OCI-M1 (cell line): Measurements from ENCODE around the gene HAAO.

Experiments
- DNase-seq: peaks from one replicate; lab custom pipeline; 2025; lab: John Stamatoyannopoulos, UW

HAAO gene

DNA sequence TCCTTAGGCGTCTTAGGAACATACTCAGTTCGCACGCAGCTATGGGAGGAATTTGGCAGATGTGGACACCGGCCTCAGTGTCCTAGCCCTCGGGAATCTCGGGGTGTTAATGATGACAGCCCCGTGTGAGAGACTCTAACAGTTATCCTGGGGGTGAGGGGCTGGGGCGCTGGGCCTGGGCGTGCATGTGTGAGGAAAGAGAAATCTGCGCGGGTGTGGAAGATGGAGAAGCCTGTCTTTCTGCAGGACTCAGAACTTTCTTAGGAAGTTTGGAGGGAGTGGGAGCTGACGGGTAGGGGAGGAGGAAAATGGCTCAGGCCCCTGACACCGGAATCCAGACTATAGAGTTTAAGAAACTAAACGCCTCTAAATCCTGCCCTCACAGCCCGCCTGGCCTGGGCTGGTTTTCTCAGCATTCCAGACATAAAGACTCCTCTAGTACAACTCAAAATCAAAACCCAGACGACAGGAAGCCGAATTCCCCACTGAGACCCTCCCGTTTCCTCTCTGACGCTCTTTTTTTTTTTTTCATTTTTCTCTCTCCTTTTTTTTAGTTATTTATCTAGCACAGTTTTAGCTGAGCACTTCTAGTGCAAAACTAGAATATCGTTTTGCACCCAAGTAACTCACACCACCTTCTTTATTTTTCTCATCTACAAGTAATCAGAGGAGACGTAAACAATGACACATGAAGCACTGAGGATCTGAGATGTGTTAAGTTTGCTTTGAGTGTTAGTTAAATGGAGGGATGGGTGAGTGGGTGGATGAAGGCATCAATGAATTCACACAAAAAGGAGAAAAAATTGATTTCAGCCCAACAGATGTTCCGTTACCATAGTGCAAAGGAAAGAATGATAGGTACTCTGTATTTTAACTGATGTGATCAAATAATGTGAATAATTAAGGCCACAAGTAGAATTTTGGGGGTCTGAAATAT lies 1.2 kb upstream of the HAAO start:
- DNase-seq: no peak

GRCh38 chr2:42792087-42792582 lies 248 bp downstream of the HAAO start:
- no peak for DNase-seq

GRCh38 chr2:42791606-42792005 lies 777 bp downstream of the HAAO start:
- no peak for DNase-seq

GRCh38 chr2:42789751-42790150 lies 2.6 kb downstream of the HAAO start:
- no peak for DNase-seq

DNA sequence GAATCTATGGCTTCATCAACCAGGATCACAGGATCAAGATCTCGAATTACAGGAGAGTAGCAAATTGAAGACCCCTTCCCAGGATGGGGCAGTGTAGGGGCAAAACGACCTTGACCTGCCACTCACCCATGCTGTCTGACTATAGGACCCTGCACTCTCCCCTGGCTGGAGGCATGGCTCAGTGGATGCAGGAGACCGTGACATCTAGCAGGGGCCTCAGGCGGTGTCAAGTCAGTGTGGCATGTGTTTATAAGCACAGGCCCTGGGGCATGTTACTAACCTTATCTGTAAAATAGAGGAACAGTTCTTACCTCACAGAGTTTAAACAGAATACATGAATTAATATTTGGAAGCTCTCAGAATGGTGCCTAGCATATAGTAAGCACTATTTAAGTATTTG lies 3.5 kb downstream of the HAAO start:
- peak; percentile 6 for DNase-seq

GRCh38 chr2:42788478-42788793 lies 3.9 kb downstream of the HAAO start:
- no peak for DNase-seq

- no peak for DNase-seq
Measured at GRCh38 chr2:42787788-42788477, 4.5 kb downstream of the HAAO start.

DNA sequence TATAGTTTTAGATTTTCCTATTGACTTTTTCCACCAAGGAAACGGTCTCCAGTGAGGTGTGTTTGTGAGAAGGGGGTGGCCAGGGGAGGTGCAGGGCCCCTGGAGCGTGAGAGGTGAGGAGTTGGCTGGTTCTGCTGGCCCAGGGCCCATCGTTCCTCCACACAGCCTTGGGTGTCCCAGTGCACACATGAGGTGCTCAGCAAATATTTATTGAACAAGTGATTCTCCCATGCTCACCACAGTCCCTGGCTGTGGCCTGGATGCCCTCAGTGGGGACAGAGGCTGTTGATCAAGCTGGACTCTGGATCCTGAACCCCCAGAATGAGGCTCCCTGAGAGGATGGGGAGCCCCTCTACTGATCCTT lies 5.0 kb downstream of the HAAO start:
- DNase-seq: no peak

- DNase-seq: no peak
Measured at GRCh38 chr2:42786561-42787345, 5.6 kb downstream of the HAAO start.

GRCh38 chr2:42784204-42784880 lies 8.0 kb downstream of the HAAO start:
- no peak for DNase-seq

GRCh38 chr2:42783511-42783910 lies 8.9 kb downstream of the HAAO start:
- no peak for DNase-seq

- DNase-seq: no peak
Measured at GRCh38 chr2:42781181-42781580, 11.2 kb downstream of the HAAO start.

DNA sequence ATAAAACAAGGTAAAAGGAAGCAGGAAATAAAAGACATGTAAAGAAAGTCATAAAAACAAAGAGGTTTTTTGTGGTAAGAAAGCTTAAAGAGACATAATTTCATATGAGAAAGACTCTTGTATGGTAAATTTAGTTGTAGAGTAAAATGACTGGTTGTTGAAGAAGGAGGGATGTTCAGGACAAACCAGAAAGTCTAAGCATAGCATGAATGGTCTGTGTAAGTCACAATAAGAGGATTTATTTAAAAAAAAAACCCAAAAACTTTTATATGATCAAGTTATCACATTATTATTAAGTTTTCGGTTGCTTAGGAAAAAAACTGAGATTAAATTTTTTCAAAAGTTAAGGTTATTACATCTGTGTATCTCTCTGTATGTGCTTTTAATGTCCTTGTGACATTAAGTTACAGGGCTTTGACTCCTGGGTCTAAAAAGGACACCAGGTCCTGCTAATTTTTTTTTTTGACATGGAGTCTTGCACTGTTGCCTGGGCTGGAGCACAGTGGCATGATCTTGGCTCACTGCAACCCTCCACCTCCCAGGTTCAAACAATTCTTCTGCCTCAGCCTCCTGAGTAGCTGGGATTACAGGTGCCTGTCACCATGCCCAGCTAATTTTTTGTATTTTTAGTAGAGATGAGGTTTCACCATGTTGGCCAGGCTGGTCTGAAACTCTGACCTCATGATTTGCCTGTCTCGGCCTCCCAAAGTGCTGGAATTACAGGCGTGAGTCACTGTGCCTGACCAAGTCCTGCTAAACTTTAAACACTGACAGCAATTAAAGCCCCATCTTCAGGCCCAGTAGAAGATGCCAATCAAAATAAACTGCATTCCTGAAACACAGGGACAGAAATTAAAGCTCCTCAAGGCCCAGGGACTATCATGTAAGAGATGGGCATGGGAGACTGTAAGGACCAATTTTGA lies 14.2 kb downstream of the HAAO start:
- DNase-seq: peak; percentile 16

GRCh38 chr2:42775810-42776209 lies 16.6 kb downstream of the HAAO start:
- DNase-seq: peak; percentile 33

DNA sequence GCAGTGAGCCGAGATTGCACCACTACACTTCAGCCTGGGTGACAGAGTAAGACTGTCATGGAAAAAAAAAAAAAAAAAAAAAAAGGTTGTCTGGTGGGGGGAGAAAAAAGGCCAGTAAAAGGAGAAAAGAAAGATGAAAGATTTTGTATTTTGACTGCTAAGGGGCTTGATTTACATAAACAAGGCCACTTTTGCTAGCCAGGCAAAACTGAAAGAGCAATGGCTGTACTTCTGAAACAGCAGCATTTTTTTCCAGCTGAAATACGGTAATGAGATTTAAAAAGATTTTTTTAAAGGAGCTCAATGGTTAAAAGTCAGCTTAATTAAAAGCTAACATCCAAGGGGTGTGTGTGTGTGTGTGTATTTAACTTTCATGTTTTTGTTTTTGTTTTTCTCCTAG lies 17.2 kb downstream of the HAAO start:
- DNase-seq: peak; percentile 8

- no peak for DNase-seq
Measured at GRCh38 chr2:42771546-42772153, 20.7 kb downstream of the HAAO start.

- peak; percentile 82 for DNase-seq
Measured at GRCh38 chr2:42770288-42771131, 21.9 kb downstream of the HAAO start.

DNA sequence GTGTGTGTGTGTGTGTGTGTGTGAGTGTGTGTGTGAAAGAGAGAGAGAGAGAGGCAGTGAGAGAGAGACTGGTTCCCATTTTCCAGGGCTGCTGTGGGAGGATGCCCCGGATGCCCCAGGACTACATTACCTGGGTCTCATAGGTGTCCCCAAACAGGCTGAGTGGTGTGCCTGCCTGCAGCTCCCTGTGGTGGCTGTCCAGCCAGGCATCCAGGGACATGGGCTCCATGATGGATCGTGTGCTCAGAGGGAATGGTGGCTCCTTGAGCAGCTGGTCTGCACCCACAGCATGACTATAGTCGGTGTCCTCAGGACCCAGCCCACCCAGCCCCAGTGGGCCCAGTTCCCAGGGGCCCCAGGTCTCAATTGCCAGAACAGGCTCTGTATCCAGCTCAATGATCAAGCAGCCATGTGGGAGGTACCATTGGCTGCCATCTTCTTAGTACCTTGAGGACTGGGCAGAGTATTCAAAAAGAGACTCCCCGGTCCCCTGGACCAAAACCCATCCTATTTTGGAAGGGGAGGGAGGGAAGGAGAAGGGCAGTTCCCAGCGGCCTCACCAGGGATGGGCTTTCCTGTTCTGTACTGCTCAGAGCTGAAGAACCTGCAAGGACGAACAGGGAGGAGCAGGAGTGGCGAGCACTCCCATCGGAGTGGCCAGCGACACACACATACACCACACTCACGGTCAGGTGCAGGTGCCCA lies 22.6 kb downstream of the HAAO start:
- DNase-seq: no peak

GRCh38 chr2:42768706-42769256 lies 23.6 kb downstream of the HAAO start:
- DNase-seq: no peak
